Fibroblast of mammary gland (primary cell): ENCODE measurements around the gene TM9SF3.
A peak's percentile ranks its signal among the peaks of the same experiment; 100 is the strongest.

ENCODE experiments used
- DNase-seq: peaks from one replicate; pipeline ENCODE4 v3.0.0-alpha.2; 2010; ENCODE audit warnings: low read depth
- H3K4me3 ChIP-seq: 2 replicates; pipeline ENCODE4 v1.5.1; 2011; ENCODE audit warnings: low read depth, mild to moderate bottlenecking, low read length, moderate library complexity; ENCODE audit not compliant: control insufficient read depth
- CTCF ChIP-seq: conservative IDR thresholded peaks from 2 replicates; pipeline ENCODE4 v1.5.1; 2011; ENCODE audit warnings: low read depth, low read length, inconsistent platforms; ENCODE audit not compliant: control insufficient read depth, insufficient read depth

The TM9SF3 gene

DNA sequence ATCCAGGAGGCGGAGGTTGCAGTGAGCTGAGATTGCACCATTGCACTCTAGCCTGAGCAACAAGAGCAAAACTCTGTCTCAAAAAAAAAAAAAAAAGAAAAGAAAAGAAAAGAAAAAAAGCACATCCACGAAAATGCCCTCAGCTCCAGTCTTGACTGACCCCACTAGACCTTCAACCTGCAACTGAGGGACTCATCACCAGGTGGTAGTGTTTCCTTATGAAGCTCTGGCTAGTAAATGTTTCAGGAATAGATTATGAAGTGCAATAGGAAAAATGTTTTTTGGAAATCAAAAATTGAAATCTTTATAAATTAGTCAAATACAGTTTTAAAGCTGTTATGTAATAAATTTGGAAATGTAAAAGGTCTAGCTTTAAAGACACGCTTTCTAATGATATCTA, 95.5 kb downstream of the TM9SF3 start:
- no peak overlapping the region for H3K4me3 ChIP-seq
- DNase-seq, result peak; percentile 7

DNA sequence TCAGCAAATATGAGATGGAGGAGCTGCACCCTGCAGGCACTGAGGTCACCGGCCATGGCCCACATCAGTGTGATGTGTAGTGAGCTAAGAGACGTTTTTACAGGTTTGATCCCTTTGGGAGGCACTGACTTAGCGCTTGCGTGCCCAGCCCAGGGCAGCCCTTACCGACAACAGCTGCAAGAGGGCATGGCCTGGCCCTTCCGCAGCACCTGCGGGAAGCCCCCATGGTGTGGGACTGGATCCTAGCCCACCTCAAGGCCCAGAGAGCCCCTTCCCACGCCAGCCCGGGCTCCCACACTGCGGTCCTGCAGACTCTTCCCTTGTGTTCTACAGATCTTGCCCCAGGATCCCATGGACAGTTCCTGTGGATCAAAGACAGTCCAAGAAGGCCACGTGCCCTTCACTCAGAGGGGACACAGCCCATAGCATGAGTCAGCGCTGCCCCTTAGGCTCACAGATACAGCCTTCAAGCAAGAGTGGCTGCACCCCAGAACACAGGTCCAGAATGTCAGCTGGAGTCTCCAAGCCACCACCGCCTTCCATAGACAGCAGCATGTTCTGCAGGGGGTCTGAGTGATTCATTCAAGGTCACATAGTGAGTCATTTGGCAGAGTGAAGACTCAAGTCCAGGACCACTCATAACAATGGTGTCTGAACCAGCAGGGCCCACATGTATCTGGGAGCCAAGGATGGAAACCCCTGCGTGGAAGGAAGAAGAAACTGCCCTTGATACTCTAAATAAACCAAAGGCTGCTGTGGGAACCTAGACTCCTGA, 98.5 kb downstream of the TM9SF3 start:
- TF ChIP-seq CTCF, result no peak
- no peak overlapping the region for H3K4me3 ChIP-seq
- DNase-seq, result peak; percentile 8

More for the DNA sequence above, 95.5 kb downstream of the TM9SF3 start:
- TF ChIP-seq CTCF, result peak; percentile 9

- no peak overlapping the region for H3K4me3 ChIP-seq
- DNase-seq, result no peak
- TF ChIP-seq CTCF, result no peak
Measured at GRCh38 chr10:96482815-96483588, 103.8 kb downstream of the TM9SF3 start.

- no peak for DNase-seq
- H3K4me3 ChIP-seq, result no peak overlapping the region
- TF ChIP-seq CTCF, result no peak
Measured at GRCh38 chr10:96478355-96478754, 108.5 kb downstream of the TM9SF3 start.

DNA sequence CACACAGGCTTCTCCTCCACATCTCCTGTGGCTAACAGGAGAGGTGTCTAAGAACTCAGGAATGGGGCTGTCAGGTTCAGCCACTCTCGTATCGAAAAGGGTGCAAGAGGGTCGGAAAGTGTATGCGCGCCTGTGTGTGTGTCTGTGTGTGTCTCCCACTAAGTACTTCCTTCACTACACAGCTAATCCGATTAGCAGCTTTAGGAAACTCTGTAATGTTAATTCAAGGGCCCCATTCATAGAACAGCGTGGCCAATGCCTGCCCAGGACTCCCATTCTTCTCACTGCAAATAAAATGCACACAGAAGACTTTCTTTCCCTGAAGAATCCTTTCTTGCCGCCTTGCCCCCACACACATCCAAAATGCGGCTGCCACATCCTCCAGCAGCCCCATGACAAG, 112.9 kb downstream of the TM9SF3 start:
- TF ChIP-seq CTCF, result no peak
- no peak overlapping the region for H3K4me3 ChIP-seq
- DNase-seq, result no peak

DNA sequence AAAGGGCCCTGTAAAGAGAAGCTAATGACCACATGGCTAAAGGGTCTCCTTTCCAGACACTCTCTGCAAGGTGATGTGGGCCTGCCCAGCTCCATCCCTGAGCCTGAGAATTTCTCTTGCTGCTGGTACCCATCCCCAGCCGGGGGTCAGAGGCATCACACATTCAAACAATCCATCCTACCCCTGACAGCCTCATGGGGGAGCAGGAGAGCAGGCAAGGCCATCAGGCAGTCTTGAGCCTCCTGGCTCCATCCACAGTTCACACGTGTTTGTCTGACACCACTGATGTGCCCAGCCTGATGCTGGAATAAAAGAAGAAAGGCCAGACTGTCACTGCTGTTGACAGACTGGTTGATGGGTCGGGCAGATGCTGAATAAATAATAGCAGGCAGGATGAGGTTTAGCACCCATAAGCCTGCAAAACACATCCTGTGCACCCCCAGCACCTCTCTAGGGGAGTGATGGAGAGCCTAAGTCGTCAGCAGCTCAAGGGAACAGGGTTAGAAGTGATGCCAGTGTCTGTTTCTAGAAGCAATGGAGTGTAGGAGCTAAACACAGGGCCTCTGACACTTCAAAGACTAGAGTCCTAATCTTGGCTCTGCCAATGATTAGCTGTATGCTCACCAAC, 116.6 kb downstream of the TM9SF3 start:
- peak; percentile 35 for DNase-seq
- H3K4me3 ChIP-seq, result no peak overlapping the region
- peak; percentile 56 for TF ChIP-seq CTCF
